Activated CD8-positive, alpha-beta memory T cell treated with anti-CD3 and anti-CD28 coated beads, Interleukin-2, amount 50 U/mL, for 4 hours (primary cell): ENCODE data around the gene SMIM10L2A.
"Not testable (repeated sequence)": the region's sequence is repeated elsewhere in the genome, so short reads cannot be mapped to it uniquely, and the experiment has no call there.

Source experiments
- DNase-seq: peaks from one replicate; pipeline ENCODE4 v3.0.0-alpha.2; 2020

Gene SMIM10L2A

DNA sequence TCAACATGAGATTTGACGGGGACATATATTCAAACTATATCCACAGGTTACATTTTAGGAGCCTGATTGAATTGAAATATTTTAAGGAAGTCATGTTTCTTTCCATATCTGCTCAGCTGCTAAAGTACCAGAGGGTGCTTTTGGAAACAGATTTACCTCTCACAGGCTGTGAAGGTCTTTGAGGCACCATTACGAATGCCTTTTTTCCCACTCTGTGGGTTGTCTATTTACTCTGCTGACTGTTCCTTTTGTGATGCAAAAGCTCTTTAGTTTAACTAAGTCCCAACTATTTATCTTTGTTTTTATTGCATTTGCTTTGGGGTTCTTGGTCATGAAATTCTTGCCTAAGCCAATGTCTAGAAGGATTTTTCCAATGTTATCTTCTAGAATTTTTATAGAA, 40.0 kb downstream of the SMIM10L2A start:
- not testable (repeated sequence) for DNase-seq

DNA sequence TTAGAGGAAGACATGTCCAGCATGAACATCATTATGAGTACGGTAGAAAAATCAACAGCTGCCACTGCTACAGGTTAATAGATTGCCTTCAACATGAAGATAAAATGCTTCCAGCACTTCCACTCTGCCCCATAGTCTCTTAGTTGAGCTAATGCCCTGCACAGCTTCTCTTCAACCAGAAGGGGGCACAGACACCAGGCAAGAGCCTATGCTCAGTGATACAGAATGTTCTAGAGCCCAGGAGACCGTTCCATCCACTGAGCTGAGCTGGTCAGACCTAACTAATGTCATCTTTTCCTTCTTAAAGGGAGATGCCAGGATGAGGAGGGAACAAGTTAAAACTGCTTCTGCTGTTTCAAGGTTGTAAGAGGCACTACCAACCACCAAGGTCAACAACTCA, 42.2 kb downstream of the SMIM10L2A start:
- DNase-seq: no peak

DNA sequence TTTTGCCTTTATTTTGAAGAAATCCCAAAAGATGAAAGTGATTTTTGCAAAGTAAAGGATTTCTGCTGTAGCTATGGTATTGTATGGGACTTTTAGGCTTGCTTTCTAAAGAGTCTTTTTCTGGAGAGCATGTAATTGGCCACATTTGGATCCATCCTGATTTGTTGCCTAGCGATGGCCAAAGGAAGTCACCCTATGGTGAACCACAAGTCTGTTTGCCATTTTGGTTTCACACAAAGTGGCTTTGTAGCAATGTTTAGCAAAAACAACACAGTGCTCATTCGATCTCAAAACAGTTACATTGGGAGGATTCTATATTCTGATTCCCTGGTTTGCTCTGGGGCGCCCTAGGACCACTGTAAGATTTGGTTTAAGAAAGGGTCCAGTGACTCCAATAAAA, 54.6 kb downstream of the SMIM10L2A start:
- DNase-seq: no peak

DNA sequence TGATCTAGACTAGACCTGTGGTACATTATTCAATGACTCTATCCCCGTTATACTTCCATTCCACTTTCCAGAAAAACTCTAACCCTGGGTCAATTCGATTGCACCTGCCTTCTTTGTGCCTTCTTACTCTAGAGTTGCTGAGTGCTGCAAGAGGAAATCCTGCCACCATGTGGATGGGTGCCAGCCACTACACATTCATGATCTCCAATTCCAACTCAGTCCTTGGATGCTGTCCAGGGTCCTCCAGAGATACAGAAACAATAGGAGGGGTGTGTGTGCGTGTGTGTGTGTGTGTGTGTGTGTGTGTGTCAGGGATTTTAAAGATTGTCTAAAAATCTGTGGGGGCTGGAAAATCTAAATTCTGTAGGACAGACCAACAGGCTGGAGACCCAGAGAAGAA, 55.8 kb downstream of the SMIM10L2A start:
- DNase-seq: peak; percentile 19
